ENCODE measurements around the gene UBAP2. TPM values are rescaled to one million over a fixed set of nuclear protein-coding genes. Genes with fewer than 3 reads are reported as not detected.

Gene UBAP2
- total RNA-seq, 6 experiments from 2014 or later: 28.7 to 34.9 (median 32.8) TPM

GRCh38 chr9:33908749-33909148 is 139.9 kb downstream of the UBAP2 start:
- Mint-ChIP-seq H3K27me3 (ENCODE audit: insufficient read depth) (no peaks in the 10 kb centered on the region; the same call in 1 of the 2 replicates), H3K9me3 (no peaks in the 10 kb centered on the region), H3K36me3 (ENCODE audit: low read depth) (peaks cover 4% of the 10 kb centered on the region; the same call in 1 of the 2 replicates), H3K4me1 (ENCODE audit: low read depth) (peaks cover 9% of the 10 kb centered on the region), H3K4me3 (no peak overlapping the region), H3K27ac (no peak overlapping the region)
- DNase-seq: no peak
- TF ChIP-seq CTCF (IDR thresholded peaks at IDR 0.05): no peak

- Mint-ChIP-seq H3K9me3 (no peaks in the 10 kb centered on the region), H3K36me3 (ENCODE audit: low read depth) (peaks cover 4% of the 10 kb centered on the region; the same call in 1 of the 2 replicates), H3K4me1 (ENCODE audit: low read depth) (peaks cover 9% of the 10 kb centered on the region), H3K27ac (peak overlapping the region; percentile 8), H3K27me3 (ENCODE audit: insufficient read depth) (no peaks in the 10 kb centered on the region; the same call in 1 of the 2 replicates), H3K4me3 (no peak overlapping the region)
- no peak for TF ChIP-seq CTCF (IDR thresholded peaks at IDR 0.05)
- DNase-seq: no peak
Measured at GRCh38 chr9:33908114-33908513, 140.6 kb downstream of the UBAP2 start.

DNA sequence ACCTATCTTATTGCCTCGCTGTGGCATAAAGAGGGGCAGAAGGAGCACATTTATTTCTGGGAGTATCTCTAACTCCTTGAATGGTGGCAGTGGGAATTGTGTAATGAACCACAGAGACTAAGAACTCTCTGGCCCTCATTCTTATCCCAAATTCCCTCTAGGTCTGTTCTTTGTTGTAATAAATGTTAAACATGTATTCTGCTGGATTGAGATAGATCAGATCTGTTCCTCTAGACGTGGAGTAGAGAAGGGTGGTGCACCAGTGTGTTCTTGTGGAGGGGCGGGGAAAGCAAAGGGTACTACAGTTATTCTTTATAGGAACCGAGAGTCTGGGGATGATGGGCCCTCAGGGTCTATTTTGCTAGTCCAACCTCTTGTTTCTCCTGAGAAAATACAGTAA is 141.3 kb downstream of the UBAP2 start:
- Mint-ChIP-seq H3K27me3 (ENCODE audit: insufficient read depth) (no peaks in the 10 kb centered on the region; the same call in 1 of the 2 replicates), H3K4me1 (ENCODE audit: low read depth) (peaks cover 9% of the 10 kb centered on the region), H3K4me3 (no peak overlapping the region), H3K9me3 (no peaks in the 10 kb centered on the region), H3K36me3 (ENCODE audit: low read depth) (peaks cover 4% of the 10 kb centered on the region; the same call in 1 of the 2 replicates), H3K27ac (peak overlapping the region; percentile 0; the same call in 1 of the 2 replicates)
- no peak for TF ChIP-seq CTCF (IDR thresholded peaks at IDR 0.05)
- no peak for DNase-seq

DNA sequence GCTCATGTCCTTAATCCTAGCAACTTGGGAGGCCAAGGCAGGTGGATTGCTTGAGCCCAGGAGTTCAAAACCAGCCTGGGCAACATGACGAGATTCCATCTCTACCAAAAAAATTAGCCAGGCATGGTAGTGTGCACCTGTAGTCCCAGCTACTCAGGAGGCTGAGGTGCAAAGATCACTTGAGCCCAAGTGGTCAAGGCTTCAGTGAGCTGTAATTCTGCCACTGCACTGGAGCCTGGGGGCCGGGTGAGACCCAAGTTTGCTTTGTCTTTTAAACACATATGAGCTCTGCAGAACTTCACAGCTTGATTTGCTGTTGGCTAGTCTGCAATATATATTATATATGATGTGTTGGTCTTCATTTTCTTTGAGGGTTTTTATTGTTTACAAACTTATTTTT is 141.9 kb downstream of the UBAP2 start:
- Mint-ChIP-seq H3K36me3 (ENCODE audit: low read depth) (peaks cover 4% of the 10 kb centered on the region; the same call in 1 of the 2 replicates), H3K27ac (no peak overlapping the region), H3K9me3 (no peaks in the 10 kb centered on the region), H3K27me3 (ENCODE audit: insufficient read depth) (no peaks in the 10 kb centered on the region; the same call in 1 of the 2 replicates), H3K4me3 (no peak overlapping the region), H3K4me1 (ENCODE audit: low read depth) (peaks cover 9% of the 10 kb centered on the region)
- no peak for DNase-seq
- no peak for TF ChIP-seq CTCF (IDR thresholded peaks at IDR 0.05)

- Mint-ChIP-seq H3K27ac (no peak overlapping the region), H3K36me3 (ENCODE audit: low read depth) (peaks cover 9% of the 10 kb centered on the region; the same call in 1 of the 2 replicates), H3K27me3 (ENCODE audit: insufficient read depth) (no peaks in the 10 kb centered on the region; the same call in 1 of the 2 replicates), H3K4me3 (no peak overlapping the region), H3K9me3 (no peaks in the 10 kb centered on the region), H3K4me1 (ENCODE audit: low read depth) (peaks cover 9% of the 10 kb centered on the region)
- DNase-seq: no peak
- no peak for TF ChIP-seq CTCF (IDR thresholded peaks at IDR 0.05)
Measured at GRCh38 chr9:33905137-33905536, 143.6 kb downstream of the UBAP2 start.

Measured in HFFc6 (cell line).